ENCODE measurements around the gene MLH3.
"Not testable (repeated sequence)": the region's sequence is repeated elsewhere in the genome, so short reads cannot be mapped to it uniquely, and the experiment has no call there.

Gene MLH3

GRCh38 chr14:75003250-75004027 is 47.8 kb downstream of the MLH3 start:
- H3K27ac Mint-ChIP-seq = peak overlapping the region; percentile 83
- CTCF ChIA-PET = interaction anchor here (0.9 to 3.1 kb wide), 2 partner anchors 34 to 57 kb away, joined by 4 to 17 read pairs; no protein-coding TSS in a partner anchor
- DNase-seq = peak; percentile 31
- H3K4me3 Mint-ChIP-seq = peak overlapping the region; percentile 93
- peaks cover 50% of the 10 kb centered on the region for H3K4me1 Mint-ChIP-seq
- H3K9me3 Mint-ChIP-seq = peaks cover 5% of the 10 kb centered on the region
- peaks cover 62% of the 10 kb centered on the region for H3K36me3 Mint-ChIP-seq
- peaks cover 8% of the 10 kb centered on the region for H3K27me3 Mint-ChIP-seq

DNA sequence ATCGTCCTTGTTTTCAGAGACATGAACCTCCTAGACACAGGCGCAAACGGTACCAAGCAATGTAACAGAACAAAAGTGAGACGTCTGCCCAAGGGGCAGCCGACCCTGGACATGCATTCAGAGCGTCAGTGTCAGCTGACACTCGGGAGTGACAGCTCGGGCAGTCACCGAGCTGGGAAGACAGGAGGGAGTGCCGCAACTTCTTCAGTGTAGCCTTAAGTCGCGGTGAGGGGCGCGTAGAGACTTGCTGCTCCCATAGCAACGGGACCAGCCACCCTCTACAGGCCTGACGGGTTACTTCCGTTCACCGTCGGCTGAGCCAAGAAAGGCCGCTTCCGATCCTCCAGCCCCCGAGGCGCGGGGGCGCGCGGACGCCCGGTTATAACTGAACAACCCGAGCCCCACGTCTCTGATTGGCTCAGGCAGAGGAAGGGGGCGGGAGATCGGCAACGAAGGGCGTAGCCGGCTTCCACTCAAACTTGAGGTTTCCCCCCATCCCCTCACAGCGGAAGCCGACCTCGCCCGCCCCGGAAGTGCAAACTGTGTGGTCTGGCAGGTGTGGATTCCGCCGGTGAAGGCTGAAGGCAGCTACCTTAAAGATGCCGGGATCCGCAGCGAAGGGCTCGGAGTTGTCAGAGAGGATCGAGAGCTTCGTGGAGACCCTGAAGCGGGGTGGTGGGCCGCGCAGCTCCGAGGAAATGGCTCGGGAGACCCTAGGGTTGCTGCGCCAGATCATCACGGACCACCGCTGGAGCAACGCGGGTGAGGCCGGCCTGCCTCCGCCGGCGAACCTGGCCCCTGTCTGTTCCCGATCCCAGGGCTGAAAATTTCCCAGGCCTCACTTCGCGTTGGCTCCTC is 48.6 kb downstream of the MLH3 start, which contains the start of gene EIF2B2:
TSS of gene EIF2B2 (plus strand) at position 530 of the 858 bp plus-strand sequence. CDS start at position 600, 70 bp downstream.
- CTCF ChIA-PET = interaction anchor here (0.8 to 3.1 kb wide), 2 partner anchors 53 to 56 kb away, joined by 3 to 17 read pairs; no protein-coding TSS in a partner anchor
- peaks cover 54% of the 10 kb centered on the region for H3K36me3 Mint-ChIP-seq
- H3K27ac Mint-ChIP-seq = peak within 1 kb of the TSS; percentile 83
- peaks cover 14% of the 10 kb centered on the region for H3K27me3 Mint-ChIP-seq
- peak within 1 kb of the TSS; percentile 93 for H3K4me3 Mint-ChIP-seq
- peak; percentile 99 for DNase-seq
- H3K9me3 Mint-ChIP-seq = peaks cover 5% of the 10 kb centered on the region
- peaks cover 49% of the 10 kb centered on the region for H3K4me1 Mint-ChIP-seq

DNA sequence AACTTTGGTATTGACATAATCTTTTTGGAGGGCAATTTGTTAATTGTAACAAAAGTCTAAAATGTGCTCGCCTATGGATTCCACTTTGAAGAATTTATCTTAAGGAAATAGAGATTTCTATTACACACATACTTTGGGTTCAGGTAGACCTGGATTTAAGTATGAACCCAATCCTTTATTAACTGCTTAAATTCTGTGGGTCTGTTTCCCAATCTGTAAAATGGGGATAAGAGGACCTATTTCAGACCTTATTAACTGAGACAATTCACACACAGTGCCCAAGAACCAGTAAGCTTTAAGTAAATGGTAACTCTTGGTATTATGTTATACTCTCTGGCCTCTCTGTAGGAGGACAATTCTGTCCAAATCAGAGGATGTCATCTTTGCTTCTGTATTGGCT is 49.4 kb downstream of the MLH3 start:
- peaks cover 47% of the 10 kb centered on the region for H3K36me3 Mint-ChIP-seq
- H3K9me3 Mint-ChIP-seq = peaks cover 5% of the 10 kb centered on the region
- peak overlapping the region; percentile 83 for H3K27ac Mint-ChIP-seq
- H3K27me3 Mint-ChIP-seq = peaks cover 14% of the 10 kb centered on the region
- CTCF ChIA-PET = interaction anchor here (0.8 to 3.1 kb wide), 2 partner anchors 54 to 55 kb away, joined by 3 to 17 read pairs; no protein-coding TSS in a partner anchor
- no peak for DNase-seq
- H3K4me1 Mint-ChIP-seq = peaks cover 44% of the 10 kb centered on the region
- peak overlapping the region; percentile 93 for H3K4me3 Mint-ChIP-seq

DNA sequence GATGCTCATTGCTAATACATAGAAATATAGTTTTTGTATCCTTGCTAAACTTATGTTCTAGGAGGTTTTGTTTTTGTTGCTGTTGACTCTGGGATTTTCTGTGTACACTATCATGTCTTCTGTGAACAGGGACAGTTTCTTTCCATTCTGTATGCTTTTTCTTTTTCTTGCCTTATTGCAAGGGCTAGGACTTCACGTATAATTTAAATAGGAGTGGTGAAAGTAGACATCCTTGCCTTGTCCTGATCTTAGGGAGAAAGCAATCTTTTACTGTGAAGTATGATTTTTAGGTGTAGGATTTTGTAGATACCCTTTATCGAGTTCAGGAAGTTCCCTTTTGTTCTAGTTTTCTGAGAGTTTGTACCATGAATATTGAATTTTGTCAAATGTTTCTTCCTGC is 50.0 kb downstream of the MLH3 start:
- Mint-ChIP-seq H3K27ac (no peak overlapping the region), H3K9me3 (peaks cover 5% of the 10 kb centered on the region), H3K4me1 (peaks cover 38% of the 10 kb centered on the region), H3K36me3 (peaks cover 41% of the 10 kb centered on the region), H3K27me3 (peaks cover 14% of the 10 kb centered on the region), H3K4me3 (no peak overlapping the region)
- CTCF ChIA-PET = no interaction called here
- DNase-seq = no peak

DNA sequence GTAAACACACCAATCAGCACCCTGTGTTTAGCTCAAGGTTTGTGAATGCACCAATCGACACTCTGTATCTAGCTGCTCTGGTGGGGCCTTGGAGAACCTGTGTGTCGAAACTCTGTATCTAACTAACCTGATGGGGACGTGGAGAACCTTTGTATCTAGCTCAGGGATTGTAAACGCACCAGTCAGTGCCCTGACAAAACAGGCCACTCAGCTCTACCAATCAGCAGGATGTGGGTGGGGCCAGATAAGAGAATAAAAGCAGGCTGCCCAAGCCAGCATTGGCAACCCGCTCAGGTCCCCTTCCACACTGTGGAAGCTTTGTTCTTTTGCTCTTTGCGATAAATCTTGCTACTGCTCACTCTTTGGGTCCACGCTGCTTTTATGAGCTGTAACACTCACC is 55.5 kb downstream of the MLH3 start:
- H3K4me3 Mint-ChIP-seq, H3K9me3 Mint-ChIP-seq, CTCF ChIA-PET, H3K4me1 Mint-ChIP-seq, H3K27ac Mint-ChIP-seq, DNase-seq, H3K36me3 Mint-ChIP-seq: not testable (repeated sequence)
- H3K27me3 Mint-ChIP-seq = peaks cover 17% of the 10 kb centered on the region

GRCh38 chr14:74994182-74994581 is 57.1 kb downstream of the MLH3 start:
- CTCF ChIA-PET, H3K27ac Mint-ChIP-seq, DNase-seq, H3K4me3 Mint-ChIP-seq, H3K4me1 Mint-ChIP-seq, H3K9me3 Mint-ChIP-seq, H3K36me3 Mint-ChIP-seq: not testable (repeated sequence)
- H3K27me3 Mint-ChIP-seq = peaks cover 12% of the 10 kb centered on the region

DNA sequence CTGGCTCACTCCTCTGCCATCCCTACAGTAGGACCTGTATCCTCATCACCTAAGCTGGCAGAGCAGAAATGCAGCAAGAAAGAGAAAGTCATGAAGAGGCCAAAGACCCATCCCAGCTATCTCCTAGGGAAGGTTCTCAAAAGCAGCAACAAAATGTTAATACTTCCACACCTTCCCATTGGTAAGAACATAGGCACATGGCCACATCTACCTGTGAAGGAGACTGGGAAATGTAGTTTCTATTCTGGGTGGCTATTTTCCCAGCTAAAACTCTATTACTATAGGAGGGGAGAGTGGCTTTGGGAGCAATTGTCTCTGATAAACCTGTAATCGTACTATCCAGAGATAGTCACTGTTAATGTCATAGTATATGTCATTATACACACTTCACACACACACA is 62.3 kb downstream of the MLH3 start:
- no peak overlapping the region for H3K27ac Mint-ChIP-seq
- CTCF ChIA-PET = no interaction called here
- H3K4me3 Mint-ChIP-seq = no peak overlapping the region
- no peaks in the 10 kb centered on the region for H3K36me3 Mint-ChIP-seq
- DNase-seq = no peak
- H3K27me3 Mint-ChIP-seq = peaks cover 22% of the 10 kb centered on the region
- no peaks in the 10 kb centered on the region for H3K4me1 Mint-ChIP-seq
- no peaks in the 10 kb centered on the region for H3K9me3 Mint-ChIP-seq

DNA sequence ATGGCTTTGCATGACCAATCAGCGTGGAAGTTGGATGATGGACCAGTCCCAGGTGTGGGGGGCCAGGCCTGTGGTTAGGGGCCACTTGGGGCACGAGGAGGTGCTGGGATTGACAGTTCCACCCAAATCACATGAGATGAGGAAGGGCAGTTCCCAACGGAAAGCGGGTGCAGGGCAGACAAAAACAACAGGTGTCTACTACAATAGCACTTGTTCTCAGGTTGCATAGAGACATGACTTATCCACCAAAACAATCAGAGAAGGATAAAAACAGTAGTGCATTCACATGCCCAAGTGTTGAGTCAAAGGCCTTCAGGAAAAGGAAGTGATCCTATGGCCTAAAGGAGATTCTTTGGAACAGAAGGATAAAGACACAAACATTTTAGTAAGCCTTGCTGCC is 63.1 kb downstream of the MLH3 start:
- CTCF ChIA-PET = no interaction called here
- peaks cover 28% of the 10 kb centered on the region for H3K27me3 Mint-ChIP-seq
- no peak overlapping the region for H3K4me3 Mint-ChIP-seq
- H3K27ac Mint-ChIP-seq = no peak overlapping the region
- H3K4me1 Mint-ChIP-seq = no peaks in the 10 kb centered on the region
- DNase-seq = no peak
- H3K36me3 Mint-ChIP-seq = no peaks in the 10 kb centered on the region
- H3K9me3 Mint-ChIP-seq = no peaks in the 10 kb centered on the region

GRCh38 chr14:74985806-74986205 is 65.5 kb downstream of the MLH3 start:
- H3K4me3 Mint-ChIP-seq = no peak overlapping the region
- DNase-seq = no peak
- peaks cover 44% of the 10 kb centered on the region for H3K27me3 Mint-ChIP-seq
- H3K36me3 Mint-ChIP-seq = no peaks in the 10 kb centered on the region
- CTCF ChIA-PET = no interaction called here
- H3K9me3 Mint-ChIP-seq = no peaks in the 10 kb centered on the region
- H3K4me1 Mint-ChIP-seq = no peaks in the 10 kb centered on the region
- no peak overlapping the region for H3K27ac Mint-ChIP-seq

- CTCF ChIA-PET = no interaction called here
- Mint-ChIP-seq H3K9me3 (no peaks in the 10 kb centered on the region), H3K36me3 (no peaks in the 10 kb centered on the region), H3K4me3 (no peak overlapping the region), H3K27ac (no peak overlapping the region), H3K4me1 (no peaks in the 10 kb centered on the region), H3K27me3 (peaks cover 44% of the 10 kb centered on the region)
- DNase-seq = no peak
Measured at GRCh38 chr14:74985028-74985310, 66.3 kb downstream of the MLH3 start.

- no peak overlapping the region for H3K27ac Mint-ChIP-seq
- H3K4me3 Mint-ChIP-seq = no peak overlapping the region
- CTCF ChIA-PET = no interaction called here
- no peaks in the 10 kb centered on the region for H3K4me1 Mint-ChIP-seq
- DNase-seq = no peak
- H3K36me3 Mint-ChIP-seq = no peaks in the 10 kb centered on the region
- peaks cover 44% of the 10 kb centered on the region for H3K27me3 Mint-ChIP-seq
- no peaks in the 10 kb centered on the region for H3K9me3 Mint-ChIP-seq
Measured at GRCh38 chr14:74984236-74985027, 66.8 kb downstream of the MLH3 start.

- Mint-ChIP-seq H3K27me3 (peaks cover 44% of the 10 kb centered on the region), H3K4me1 (no peaks in the 10 kb centered on the region), H3K36me3 (no peaks in the 10 kb centered on the region), H3K27ac (no peak overlapping the region), H3K4me3 (no peak overlapping the region), H3K9me3 (no peaks in the 10 kb centered on the region)
- CTCF ChIA-PET = no interaction called here
- DNase-seq = no peak
Measured at GRCh38 chr14:74983343-74983742, 67.9 kb downstream of the MLH3 start.

GRCh38 chr14:74982661-74983060 is 68.6 kb downstream of the MLH3 start:
- no peak overlapping the region for H3K27ac Mint-ChIP-seq

DNA sequence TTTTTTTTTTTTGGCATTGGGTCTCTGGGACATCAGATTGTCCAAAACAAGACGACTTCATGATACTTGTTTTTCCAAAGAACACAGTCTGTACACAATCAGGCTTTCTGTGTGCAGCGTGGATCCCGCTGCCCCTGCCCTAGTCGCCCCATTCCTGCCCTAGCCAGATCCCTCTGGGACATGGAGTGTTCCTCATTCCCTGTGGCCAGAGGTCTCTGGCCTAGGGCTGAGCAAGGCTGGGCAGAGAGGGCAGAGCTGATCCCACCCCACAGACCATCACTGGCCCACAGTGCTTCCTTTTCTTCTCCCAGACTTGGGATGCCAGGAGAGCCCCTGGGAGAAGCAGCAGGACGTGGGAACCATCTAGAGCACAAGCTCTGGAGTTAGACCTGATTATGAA is 69.4 kb downstream of the MLH3 start:
- no peaks in the 10 kb centered on the region for H3K9me3 Mint-ChIP-seq
- peaks cover 38% of the 10 kb centered on the region for H3K27me3 Mint-ChIP-seq
- H3K36me3 Mint-ChIP-seq = no peaks in the 10 kb centered on the region
- CTCF ChIA-PET = no interaction called here
- H3K4me1 Mint-ChIP-seq = no peaks in the 10 kb centered on the region
- DNase-seq = no peak
- H3K4me3 Mint-ChIP-seq = no peak overlapping the region
- H3K27ac Mint-ChIP-seq = no peak overlapping the region

More at GRCh38 chr14:74982661-74983060, 68.6 kb downstream of the MLH3 start:
- peaks cover 39% of the 10 kb centered on the region for H3K27me3 Mint-ChIP-seq
- no peak for DNase-seq
- H3K4me1 Mint-ChIP-seq = no peaks in the 10 kb centered on the region
- H3K36me3 Mint-ChIP-seq = no peaks in the 10 kb centered on the region
- H3K9me3 Mint-ChIP-seq = no peaks in the 10 kb centered on the region
- H3K4me3 Mint-ChIP-seq = no peak overlapping the region
- CTCF ChIA-PET = no interaction called here
